Middle frontal gyrus (tissue), 1 donor: Measurements from ENCODE around the gene CCNY.
"Not testable (repeated sequence)": the region's sequence is repeated elsewhere in the genome, so short reads cannot be mapped to it uniquely, and the experiment has no call there.

Experiments
- DNase-seq: peaks from one replicate; pipeline ENCODE4 v3.0.0-alpha.2; 2015; ENCODE audit warnings: low spot score; ENCODE audit errors: extremely low spot score

The CCNY gene

GRCh38 chr10:35336084-35336831, at the start of gene CCNY:
TSS of gene CCNY (plus strand) at chr10:35336509. CDS start at chr10:35337054, 545 bp downstream.
- DNase-seq: no peak

DNA sequence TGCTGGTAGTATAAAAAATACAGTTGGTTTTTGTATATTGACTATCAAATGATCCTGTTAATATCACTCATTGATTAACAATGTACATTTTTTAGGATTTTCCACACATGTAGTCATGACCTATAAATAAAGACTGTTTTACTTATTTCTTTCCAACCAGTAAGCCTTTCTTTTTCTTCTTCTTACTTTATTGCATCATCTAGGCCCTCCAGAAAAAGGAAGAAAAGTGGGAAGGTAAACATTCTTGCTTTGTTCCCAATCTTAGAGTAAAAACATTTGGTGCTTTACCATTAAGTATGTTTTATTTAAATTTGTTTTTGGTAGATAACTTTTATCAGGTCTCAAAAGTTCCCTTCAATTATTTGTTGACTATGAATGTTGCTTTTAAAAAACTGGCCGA, 47.1 kb upstream of the CCNY start:
- DNase-seq: no peak

DNA sequence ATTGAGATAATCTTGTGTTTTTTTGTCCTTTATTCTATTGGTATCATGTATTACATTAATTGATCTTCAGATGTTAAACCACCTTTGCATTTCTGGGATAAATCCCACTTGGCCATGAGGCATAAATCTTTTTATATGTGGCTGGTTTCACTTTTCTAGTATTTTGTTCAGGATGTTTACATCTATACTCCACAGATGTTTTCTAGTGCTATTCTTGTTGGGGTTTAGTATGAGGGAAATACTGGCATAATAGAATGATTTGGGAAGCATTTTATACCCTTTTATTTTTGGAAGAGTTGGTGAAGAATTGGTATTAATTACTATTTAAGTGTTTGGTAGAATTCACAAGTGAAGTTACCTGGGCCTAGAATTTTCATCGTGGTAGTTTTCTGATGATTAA, 41.8 kb upstream of the CCNY start:
- DNase-seq: no peak

DNA sequence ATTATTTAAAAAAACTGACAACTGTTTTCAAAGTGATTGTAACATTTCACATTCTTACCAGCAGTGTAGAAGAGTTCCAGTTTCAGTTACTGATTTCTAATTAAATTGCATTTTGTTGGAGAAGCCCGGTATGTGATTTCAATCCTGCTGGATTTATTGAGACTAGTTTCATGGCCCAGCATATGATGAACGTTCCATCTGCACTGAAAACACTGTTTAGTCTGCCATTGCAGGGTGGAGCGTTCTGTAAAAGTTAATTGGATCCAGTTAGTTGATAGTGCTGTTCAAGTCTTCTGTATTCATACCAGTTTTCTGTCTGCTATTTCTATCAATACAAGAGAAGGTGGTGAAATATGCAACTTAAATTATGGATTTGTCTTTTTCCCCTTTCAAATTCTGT, 37.3 kb upstream of the CCNY start:
- no peak for DNase-seq

DNA sequence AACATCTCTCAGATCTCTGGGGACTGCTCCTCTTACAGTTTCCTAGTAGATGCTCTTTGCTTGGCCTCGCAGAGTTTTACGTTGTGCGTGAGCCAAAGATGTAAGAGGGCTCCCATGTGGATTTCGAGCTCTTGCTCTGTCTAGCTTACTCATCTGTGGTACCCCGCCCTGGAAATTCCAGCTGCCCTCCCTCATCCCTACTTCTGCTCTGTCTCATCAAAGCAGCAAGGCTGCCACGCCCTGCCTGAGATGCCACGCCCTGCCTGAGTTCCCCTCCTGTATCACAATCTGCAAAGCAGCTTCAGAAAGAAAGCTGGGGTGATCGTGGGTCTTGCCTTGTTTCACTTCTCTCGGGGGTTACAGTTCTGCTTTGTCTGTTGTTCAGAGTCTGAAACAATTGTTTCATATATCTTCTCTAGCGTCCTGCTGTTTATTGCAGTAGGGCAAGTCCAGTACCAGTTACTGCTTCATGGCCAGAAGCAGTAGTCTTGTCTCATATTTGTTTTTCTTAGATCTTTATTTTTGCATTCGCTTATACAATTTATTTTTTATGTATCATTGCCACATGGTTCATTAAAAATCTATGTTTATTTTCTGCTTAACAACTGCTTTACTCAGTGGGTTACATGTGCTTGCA, 36.1 kb upstream of the CCNY start:
- DNase-seq: no peak

GRCh38 chr10:35304649-35305048, 31.7 kb upstream of the CCNY start:
- DNase-seq: no peak

GRCh38 chr10:35306852-35307251, 29.5 kb upstream of the CCNY start:
- no peak for DNase-seq

DNA sequence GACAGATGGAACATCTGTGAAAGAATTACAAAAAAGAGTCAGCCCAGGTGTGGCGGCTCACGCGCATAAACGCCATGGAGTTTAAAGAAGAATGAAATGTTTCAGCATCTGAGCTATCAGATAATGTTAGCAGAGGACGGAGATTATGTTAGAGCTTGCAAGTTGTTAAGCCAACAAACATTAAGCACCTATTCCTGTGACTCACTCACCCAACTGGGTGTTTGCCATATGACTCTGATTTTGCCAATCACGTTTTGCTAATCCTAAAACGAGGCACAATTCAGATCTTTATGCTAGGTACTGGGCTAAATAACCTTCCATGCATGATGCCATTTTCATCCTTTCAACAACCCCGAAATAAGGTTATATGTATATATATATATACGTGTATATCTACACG, 29.0 kb upstream of the CCNY start:
- no peak for DNase-seq

GRCh38 chr10:35308809-35309208, 27.5 kb upstream of the CCNY start:
- no peak for DNase-seq

DNA sequence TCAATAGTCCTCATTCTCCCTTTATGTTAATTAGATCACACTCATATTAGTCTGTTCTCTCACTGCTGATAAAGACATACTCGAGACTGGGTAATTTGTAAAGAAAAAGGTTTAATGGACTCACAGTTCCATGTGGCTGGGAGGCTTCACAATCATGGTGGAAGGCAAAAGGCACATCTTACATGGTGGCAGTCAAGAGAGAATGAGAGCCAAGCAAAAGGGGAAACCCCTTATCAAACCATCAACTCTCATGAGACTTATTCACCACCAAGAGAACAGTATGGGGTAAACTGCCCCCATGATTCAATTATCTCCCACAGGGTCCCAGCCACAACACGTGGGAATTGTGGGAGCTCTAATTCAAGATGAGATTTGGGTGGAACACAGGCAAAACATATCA, 22.2 kb upstream of the CCNY start:
- not testable (repeated sequence) for DNase-seq

- not testable (repeated sequence) for DNase-seq
These were observed 21.1 kb upstream of the CCNY start for GRCh38 chr10:35315235-35315634.

GRCh38 chr10:35316218-35316967, 19.9 kb upstream of the CCNY start:
- no peak for DNase-seq

- DNase-seq: no peak
These were observed 17.8 kb upstream of the CCNY start for GRCh38 chr10:35318551-35318950.

DNA sequence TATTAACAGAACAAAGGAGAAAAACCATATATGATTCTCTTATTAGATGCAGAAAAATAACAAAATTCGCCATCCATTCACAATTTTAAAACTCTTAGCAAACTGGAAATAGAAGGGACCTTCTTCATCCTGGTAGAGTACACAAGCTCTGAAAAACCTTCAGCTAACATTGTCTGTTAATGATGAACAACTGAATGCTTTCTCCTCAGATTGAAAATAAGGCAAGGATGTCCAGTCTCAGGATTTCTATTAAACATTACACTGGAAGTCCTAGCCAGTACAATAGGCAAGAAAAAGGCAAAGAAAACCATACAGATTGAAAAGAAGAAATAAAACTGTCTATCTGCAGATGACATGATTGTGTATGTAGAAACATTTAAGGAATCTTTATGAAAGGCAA, 16.0 kb upstream of the CCNY start:
- DNase-seq: no peak

- no peak for DNase-seq
These were observed 13.7 kb upstream of the CCNY start for GRCh38 chr10:35322636-35323035.

DNA sequence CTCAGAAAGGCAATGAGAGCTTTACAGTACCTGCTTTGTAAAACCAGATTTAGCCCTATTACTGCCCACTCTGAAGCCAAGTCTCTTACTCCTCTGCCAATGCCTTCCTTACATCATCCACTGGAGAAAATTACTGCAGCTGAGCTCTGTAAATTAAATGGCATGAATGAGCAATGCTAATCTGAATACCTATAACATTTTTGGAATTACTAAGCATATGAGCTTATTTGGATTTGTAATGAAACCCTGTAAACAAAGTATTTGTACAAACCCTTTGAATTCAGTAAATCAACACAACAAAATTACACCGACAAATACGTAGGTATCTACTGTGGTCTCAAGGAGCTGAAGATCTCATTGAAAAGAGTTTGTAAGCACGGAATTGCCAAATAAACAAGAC, 12.1 kb upstream of the CCNY start:
- no peak for DNase-seq

- DNase-seq: no peak
These were observed 9.7 kb upstream of the CCNY start for GRCh38 chr10:35326466-35327235.

DNA sequence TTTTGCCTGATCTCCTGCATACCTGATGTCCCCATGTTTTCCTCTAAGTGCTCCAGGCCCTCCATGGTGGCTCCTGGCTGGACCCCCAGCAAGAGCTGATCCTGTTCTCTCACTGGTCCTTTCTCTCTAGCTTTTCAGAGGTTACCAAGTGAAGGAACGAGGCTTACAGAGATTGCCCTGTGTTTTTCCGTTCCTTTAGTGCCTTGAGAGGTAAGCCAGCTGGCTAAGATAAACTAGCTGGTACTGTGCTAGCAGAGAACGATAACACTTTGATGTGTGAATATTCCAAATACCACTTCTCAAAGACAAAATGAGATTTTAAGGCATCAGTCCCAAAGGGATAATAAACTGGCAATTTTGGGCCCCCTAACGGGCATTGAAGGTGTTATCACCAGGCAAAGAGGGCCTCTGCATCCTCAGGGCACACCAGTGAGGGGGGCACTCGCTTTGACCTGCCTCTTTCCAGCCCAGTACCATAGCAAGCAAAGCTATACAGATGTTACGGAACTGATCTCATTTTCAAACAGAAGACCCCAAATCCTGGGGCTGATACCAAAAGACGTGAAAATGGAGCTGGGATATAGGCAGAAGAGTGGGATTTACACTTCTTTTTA, 8.4 kb upstream of the CCNY start:
- DNase-seq: no peak

DNA sequence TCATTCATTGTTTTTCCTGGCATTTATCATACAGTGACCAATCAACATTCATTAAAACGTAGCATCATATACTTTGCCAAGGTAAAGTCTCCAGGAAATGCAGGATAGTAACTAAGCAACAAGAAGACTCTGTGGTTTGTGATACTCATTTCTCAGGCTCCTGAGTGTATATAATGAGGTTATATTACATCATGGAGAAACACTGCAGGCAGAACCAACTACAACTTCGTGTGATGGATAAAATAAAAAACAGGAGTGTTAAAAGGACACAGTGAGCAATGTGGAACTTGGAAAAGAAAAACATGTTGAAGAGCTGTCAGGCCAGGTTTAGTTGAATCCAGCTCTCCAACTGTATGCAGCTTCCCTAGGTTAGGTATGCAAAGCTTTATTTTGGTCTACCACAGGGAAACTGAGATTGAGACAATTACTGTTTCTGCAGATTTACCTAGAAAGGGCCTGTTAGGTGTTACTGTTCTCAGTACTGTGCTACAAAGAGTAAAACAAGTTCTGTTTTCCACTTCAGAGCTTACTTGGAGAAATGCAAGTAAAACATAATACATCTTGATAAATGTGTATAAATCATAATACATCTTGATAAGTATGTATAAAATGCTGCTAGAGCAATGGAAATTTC, 7.8 kb upstream of the CCNY start:
- no peak for DNase-seq

DNA sequence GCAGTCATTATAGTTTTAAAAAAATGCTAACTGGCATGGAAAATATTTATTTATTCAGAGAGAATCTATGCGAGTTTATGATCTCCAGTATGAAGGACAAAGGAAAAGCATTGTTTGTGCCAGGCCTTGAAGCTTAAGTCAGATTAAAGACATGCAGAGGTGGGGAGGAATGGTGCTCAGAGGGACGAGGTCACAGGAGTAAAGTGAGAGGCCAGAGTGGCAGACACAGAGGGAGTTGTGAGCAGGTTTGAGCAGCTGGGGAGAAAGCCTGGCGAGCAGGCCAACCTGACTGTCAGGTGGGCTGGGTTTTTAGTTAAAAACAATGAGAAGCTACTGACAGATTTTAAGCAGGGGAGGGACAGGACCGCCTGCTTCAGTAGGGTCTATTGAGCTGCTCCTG, 6.8 kb upstream of the CCNY start:
- no peak for DNase-seq
